ENCODE data around the gene MATN1.

MATN1 gene

GRCh38 chr1:30684881-30685795 lies 38.2 kb downstream of the MATN1 start:
- TF ChIP-seq CTCF (IDR thresholded peaks at IDR 0.05; ENCODE audit: low read depth, low read length, missing control alignments), result no peak
- no peak overlapping the region for H3K4me3 ChIP-seq (ENCODE audit: low read depth, low read length)
- DNase-seq (ENCODE audit: low read depth), result no peak

- TF ChIP-seq CTCF (IDR thresholded peaks at IDR 0.05; ENCODE audit: low read depth, low read length, missing control alignments), result no peak
- no peak overlapping the region for H3K4me3 ChIP-seq (ENCODE audit: low read depth, low read length)
Observed at GRCh38 chr1:30684259-30684658, 39.1 kb downstream of the MATN1 start.

GRCh38 chr1:30683699-30684098 lies 39.7 kb downstream of the MATN1 start:
- no peak for TF ChIP-seq CTCF (IDR thresholded peaks at IDR 0.05; ENCODE audit: low read depth, low read length, missing control alignments)
- DNase-seq (ENCODE audit: low read depth), result no peak
- H3K4me3 ChIP-seq (ENCODE audit: low read depth, low read length), result no peak overlapping the region

More at GRCh38 chr1:30684259-30684658, 39.1 kb downstream of the MATN1 start:
- DNase-seq (ENCODE audit: low read depth), result no peak

- TF ChIP-seq CTCF (IDR thresholded peaks at IDR 0.05; ENCODE audit: low read depth, low read length, missing control alignments), result no peak
- H3K4me3 ChIP-seq (ENCODE audit: low read depth, low read length), result no peak overlapping the region
- no peak for DNase-seq (ENCODE audit: low read depth)
Observed at GRCh38 chr1:30682396-30683275, 40.7 kb downstream of the MATN1 start.

- H3K4me3 ChIP-seq (ENCODE audit: low read depth, low read length), result no peak overlapping the region
- no peak for TF ChIP-seq CTCF (IDR thresholded peaks at IDR 0.05; ENCODE audit: low read depth, low read length, missing control alignments)
- no peak for DNase-seq (ENCODE audit: low read depth)
Observed at GRCh38 chr1:30681782-30682181, 41.6 kb downstream of the MATN1 start.

GRCh38 chr1:30680879-30681278 lies 42.5 kb downstream of the MATN1 start:
- H3K4me3 ChIP-seq (ENCODE audit: low read depth, low read length), result no peak overlapping the region
- TF ChIP-seq CTCF (IDR thresholded peaks at IDR 0.05; ENCODE audit: low read depth, low read length, missing control alignments), result no peak
- no peak for DNase-seq (ENCODE audit: low read depth)
